ENCODE measurements around the gene GMPPA.

Gene GMPPA

DNA sequence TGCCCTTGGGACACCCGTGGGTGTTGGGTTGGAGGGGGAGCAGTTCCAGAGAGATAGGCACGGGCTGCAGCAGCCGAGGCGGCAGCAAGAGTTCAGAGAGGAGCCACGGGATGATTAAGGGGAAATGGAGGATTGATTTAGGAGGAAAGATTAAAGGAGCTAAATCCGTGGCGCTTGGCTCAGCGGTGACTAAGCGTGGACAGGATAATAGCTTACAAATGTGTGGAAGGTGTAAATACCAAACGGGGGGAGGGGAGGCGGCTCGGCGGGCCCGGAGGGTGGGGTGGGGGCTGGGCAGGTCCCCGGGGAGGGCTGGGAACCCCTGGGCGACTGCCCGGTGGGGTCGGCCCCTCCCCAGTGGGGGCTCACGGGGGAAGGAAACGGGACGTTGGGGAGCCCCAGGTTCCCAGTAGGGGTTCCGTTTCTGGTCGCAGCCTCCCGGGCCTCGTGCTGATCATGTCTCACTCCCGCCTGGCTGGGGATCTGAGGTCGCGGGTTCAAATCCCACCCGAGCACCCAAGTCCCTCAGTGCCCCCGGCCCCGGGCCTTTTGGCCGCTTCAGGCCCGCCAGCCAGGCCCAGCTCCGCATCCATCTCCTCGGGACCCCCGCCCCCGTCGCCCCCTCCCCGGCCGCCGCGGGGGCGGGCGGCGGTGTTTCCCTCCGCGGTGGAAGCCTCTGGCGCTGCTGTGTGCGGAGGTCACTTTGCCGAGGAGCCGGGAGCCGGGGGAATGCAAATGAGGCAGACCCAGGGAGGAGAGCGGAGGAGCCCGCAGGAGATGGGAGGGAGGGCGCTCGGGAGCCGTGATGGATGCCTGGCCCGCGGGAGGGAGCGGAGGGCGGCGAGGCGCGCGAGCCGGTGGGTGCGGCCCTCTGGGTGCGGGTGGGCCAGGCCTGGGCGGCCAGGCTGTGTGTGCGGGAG is 23.7 kb downstream of the GMPPA start:
- DNase-seq = peak; percentile 45 to 86

DNA sequence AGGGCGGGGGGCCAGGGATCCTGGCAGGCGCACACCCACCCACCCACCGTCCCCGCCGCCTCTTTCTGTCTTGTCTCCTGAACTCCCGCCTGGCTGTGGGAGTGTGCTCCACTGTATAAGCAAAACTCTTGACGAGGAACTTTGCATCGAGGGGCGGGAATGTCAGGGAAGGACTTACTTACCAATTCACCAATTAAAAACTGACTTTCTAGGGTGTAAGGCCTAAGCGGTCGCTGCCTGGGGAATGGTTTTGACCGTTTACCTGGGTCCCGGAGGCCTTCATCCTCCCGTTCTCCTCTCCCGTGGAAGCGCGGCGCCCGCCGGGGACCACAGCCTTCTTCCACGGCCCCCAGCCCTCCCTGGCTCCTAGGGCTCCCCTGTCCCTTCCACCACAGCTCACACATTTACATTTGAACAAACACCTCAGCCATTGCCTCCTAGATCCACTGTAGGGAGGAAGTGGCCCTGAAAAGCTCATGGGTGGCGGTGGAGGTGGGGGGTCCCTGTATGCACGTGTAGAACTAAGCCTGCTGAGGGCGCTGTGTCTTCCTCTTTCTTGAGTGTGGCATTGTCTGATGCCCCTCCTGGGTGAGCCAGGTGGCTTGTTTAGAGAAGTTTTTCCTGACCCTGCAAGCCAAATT is 24.5 kb downstream of the GMPPA start:
- peak; percentile 69 to 84 for DNase-seq

DNA sequence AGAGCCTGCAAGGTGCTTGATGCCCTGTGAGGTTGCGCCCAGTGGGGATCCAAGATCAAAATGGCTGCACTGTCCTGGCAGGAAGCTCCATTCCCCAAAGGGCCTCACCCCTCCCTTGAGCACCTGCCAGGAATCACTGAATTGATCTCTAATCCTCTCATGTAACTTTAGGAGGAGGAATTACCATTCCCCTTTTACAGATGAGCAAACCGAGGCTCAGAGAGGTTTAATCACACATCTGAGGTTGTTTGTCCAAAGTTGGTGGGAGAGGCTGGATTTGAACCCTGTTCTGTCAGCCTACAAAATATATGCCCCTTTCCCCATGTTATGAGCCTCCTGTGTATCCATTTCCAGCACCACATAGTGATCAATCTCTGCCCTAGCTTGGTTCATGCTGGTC is 26.1 kb downstream of the GMPPA start:
- no peak for DNase-seq

DNA sequence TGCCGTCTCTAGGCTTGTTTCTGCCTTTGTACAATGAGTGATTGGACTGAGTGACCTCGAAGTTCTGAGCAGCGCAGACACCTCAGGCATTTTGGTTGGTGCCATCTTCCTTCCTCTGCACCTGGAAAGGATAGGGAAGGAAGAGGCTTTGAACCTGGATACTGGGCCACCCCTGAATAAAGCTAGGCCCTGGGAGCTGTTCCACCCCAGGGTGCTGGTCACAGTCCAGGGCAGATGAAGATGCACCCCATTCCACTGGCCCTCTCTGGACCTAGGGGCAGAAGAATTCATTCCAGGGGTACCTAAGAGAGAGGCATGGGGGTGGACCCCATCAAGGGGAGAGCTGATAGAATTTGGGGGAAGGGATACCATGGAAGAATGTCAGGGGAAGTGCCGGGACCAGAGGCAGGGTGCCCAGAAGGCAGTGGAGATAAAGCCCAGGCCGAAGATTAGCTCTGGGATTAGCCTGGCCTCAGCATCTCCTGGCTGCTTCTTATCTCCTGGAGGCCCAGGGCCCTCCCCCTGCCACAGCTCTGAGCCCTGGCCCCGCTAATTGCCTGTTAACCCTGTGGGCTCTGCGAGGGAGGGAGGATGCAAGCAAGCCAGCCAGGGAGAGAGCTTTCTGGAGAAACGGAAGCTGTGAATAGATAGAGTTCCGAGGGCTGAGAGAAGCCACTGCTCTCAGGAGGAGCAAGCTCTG is 27.0 kb downstream of the GMPPA start:
- no peak for DNase-seq

GRCh38 chr2:219526320-219527075 is 27.8 kb downstream of the GMPPA start:
- DNase-seq = no peak

GRCh38 chr2:219527076-219527394 is 28.3 kb downstream of the GMPPA start:
- DNase-seq = no peak

DNA sequence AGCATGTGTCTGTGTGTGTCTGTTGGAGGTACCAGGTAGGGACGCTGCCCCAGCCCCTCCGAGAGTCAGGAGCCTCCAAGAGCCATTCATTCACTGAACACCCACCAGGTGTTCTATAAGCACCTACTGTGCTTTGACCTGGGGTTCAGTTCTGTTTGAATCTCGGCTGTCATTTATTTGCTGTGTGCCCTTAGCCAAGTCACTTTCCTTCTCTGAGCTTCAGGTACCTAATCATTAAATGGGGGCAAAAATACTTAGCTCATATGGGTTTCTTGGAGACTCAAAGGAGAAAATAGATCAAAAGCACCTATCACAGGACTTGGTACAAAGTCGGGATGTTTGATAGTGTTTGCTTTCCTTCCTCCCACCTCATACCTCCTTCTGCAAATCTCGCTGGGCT is 28.8 kb downstream of the GMPPA start:
- no peak for DNase-seq

GRCh38 chr2:219530048-219530963 is 31.6 kb downstream of the GMPPA start:
- peak; percentile 60 to 88 for DNase-seq

DNA sequence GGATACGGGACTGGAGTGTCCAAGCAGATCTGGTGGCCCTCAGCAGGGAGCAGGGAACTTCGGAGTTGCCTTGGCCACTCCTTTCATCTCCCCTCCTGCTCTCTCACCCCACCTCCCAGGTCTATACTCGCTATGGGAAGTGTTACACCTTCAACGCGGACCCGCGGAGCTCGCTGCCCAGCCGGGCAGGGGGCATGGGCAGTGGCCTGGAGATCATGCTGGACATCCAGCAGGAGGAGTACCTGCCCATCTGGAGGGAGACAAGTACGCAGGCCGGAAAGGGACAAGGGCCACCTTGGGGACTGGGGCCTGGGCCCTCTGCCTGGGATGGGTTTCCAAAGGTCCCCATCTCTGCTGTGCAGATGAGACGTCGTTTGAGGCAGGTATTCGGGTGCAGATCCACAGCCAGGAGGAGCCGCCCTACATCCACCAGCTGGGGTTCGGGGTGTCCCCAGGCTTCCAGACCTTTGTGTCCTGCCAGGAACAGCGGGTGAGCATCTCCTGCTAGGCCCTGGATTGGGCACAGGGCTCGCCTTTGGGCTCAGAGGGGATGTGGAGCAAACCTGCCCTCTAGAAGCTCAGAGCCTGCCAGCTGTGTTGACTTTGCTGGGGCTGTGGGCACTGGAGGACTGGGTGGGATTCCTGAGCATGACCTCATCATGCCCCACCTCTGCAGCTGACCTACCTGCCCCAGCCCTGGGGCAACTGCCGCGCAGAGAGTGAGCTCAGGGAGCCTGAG is 33.1 kb downstream of the GMPPA start:
- DNase-seq = no peak

GRCh38 chr2:219532378-219532649 is 33.6 kb downstream of the GMPPA start:
- no peak for DNase-seq

GRCh38 chr2:219533930-219534661 is 35.4 kb downstream of the GMPPA start:
- DNase-seq = no peak

DNA sequence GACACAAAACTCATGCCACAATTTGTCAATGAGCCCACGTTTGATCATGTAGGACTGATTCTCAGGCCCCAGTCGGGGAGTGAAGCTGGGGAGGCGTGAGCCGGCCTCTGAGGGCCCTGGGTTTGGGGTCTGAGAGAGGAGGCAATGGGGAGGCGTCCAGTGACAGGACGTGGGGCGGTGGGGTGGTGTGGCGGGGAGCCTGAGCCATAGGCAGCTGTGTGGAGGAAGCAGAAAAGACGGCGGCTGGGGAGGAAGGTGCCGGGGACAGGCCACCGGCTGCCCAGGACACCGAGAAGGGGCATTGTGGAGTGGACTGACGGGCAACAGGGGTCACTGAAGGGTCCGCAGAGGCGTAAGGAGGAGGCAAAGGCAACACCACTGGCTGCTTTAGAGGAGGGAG is 37.7 kb downstream of the GMPPA start:
- no peak for DNase-seq

DNA sequence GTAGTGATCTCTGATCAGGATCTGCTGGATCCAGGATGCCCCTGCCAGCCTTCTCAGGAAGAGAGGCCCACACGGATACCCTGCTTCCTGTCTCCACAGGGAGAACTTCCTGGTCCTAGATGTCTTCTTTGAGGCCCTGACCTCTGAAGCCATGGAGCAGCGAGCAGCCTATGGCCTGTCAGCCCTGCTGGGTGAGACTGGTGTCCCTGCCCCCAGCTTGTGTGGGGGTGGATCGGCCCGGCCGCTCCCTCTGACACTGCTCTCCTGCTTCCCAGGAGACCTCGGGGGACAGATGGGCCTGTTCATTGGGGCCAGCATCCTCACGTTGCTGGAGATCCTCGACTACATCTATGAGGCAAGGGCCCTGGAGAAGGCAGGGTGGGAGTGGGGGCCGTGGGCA is 38.3 kb downstream of the GMPPA start:
- no peak for DNase-seq

DNA sequence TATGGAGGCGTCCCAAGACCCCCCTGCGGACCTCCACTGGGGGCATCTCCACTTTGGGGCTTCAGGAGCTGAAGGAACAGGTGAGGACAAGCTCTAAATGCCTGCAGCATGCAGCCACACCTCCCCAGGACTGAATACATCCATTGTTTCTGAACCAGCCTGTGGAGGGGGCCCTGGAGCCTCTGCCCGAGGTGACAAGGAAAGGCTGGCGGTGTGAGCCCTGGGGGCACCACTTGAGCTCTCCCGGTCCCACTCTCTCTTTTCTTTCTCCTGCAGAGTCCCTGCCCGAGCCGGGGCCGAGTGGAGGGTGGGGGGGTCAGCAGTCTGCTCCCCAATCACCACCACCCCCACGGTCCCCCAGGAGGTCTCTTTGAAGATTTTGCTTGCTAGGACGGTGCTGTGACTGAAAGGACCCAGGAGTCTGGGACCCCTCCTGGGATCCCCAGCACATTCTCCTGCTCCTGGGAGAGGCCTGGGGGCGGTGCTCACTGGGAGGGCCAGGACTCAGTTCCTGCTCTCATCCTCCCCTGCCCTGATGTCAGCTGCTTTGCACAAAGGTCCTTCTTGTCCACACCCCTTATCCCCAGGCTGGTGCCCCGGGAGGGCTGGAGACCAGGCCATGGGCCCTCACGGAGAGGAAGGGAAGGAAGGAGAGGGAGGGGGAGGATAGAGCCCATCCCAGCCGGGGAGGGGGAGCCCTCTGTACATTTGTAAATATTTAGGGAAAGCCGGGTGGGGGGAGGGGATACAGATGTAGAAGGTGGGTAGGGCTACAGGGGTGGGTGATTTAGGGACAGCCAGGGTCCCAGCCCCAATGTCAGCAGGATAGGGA is 39.2 kb downstream of the GMPPA start:
- peak in 1 of 2 experiments; percentile 51 for DNase-seq

DNA sequence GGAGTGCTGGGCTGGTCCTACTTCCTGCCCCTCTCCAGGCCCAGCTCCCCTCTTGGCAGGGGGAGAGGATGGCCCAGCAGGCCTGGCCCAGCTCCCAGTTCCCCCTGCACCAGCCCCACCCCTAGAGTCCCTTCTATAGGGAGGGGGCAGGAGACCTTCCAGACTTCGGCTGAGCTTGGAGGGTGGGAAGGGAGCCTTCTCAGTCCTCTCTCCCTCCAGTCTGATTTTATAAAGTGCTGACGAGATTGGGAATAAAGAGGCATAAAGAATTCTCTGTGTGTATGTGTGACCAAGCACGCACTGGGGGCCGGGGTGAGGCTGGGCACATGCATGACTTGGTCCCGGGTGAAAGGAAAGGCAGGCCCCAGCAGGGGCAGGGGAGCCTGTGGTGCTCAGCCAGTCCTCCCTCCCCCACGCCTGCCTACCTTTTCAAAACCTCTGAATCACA is 39.8 kb downstream of the GMPPA start:
- DNase-seq = no peak

- DNase-seq = no peak
These were observed 40.5 kb downstream of the GMPPA start for GRCh38 chr2:219538956-219539788.

DNA sequence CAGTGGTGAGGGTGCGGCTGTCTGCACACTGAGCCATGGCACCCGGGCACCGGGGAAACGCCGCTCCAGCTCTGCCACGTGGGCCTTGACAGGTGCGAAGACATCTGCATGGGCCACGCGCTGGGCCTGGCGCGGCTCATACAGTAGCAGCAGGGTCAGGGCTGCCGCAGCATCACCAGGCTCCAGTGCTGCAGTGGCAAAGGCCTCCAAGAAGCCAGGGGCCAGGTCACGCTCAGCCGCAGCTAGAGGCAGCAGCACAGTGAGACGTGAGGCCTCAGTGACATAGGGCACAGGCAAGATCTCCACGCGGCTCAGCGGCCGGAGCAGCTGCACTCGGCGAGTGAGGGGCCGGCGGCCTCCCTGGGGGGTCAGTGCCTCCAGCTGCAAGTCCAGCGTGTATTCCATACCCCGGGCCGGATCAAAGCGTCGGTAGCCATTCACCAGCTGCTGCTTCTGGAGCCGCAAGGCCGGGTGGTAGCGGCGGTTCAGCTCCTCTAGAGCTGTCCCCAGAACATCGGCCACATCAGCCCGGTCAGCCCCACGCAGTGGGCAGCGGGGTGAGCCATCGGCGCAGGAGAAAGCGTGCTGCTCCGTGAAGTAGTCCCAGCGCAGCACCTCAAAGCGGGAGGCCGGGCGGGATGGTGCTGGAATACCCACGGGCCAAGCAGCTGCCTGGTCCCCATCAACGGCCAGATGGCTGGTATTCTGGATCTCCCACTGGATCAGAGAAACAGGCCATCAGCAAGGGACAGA is 41.4 kb downstream of the GMPPA start:
- no peak for DNase-seq

Data from NCI-H526 (cell line).